Right cardiac atrium (tissue), 5 donors: Measurements from ENCODE around the gene PTPRS. TPM values are rescaled to one million over a fixed set of nuclear protein-coding genes. Genes with fewer than 3 reads are reported as not detected.

Experiments
- ATAC-seq, 2 donors: fragments of 200-7000 bp; cut with Tn5 transposase; one replicate each; pipeline versions ENCODE4 v1.8.0 to v1.9.1; 2020; ENCODE audit warnings: moderate library complexity in 2 of 2, mild to moderate bottlenecking in 1 of 2
- DNase-seq, 3 donors: peaks; one replicate each; pipeline ENCODE4 v3.0.0-alpha.2; 2020
- H3K27ac ChIP-seq: one replicate; pipeline ENCODE4 v1.5.1; 2013; ENCODE audit warnings: mild to moderate bottlenecking, low read length, control low read depth, moderate library complexity
- H3K27me3 ChIP-seq: one replicate; pipeline ENCODE4 v1.6.1; 2013; ENCODE audit not compliant: control insufficient read depth, insufficient read depth
- H3K4me1 ChIP-seq: one replicate; pipeline ENCODE4 v1.6.1; 2013; ENCODE audit warnings: low read length; ENCODE audit not compliant: control insufficient read depth, insufficient read depth
- H3K4me3 ChIP-seq: one replicate; pipeline ENCODE4 v1.5.1; 2013; ENCODE audit warnings: low read length, control low read depth
- H3K9me3 ChIP-seq: one replicate; pipeline ENCODE4 v1.6.1; 2013; ENCODE audit warnings: low read length; ENCODE audit not compliant: control insufficient read depth
- WGBS: extraction: QIAGEN DNeasy Blood & Tissue Kit; methylation state at CpG from one replicate; pipeline ENCODE4 v1.1.7; 2013; 5-methylcytosine and 5-hydroxymethylcytosine counted together
- intact Hi-C, 4 donors: fragments of 100-400 bp; cut with DNase I; formaldehyde crosslinking; loops; one replicate each; pipeline versions ENCODE4 v1.11.0 to v1.14.0; 2022 to 2023
- polyA plus RNA-seq: library from polyadenylated mRNA; stranded (reverse); fragments of 200-250 nt; gene quantifications from one replicate; pipeline ENCODE4 v1.2.3, GENCODE V29; 2013
- total RNA-seq, 4 donors: library from RNA; stranded (reverse); fragmentation: NEBNext Ultra II Directional; extraction: Animal tissue kit (Norgen Biotek cat#: 25700); gene quantifications; one replicate each; pipeline ENCODE4 v1.2.1, GENCODE V29; 2021
- donor health status: healthy with polysubstance abuse.
- donor health status: DM: no; HTN: yes; CAD: no.
- donor health status: DM: no; HTN: no; CAD: no.
- donor health status: DM: no; HTN: yes; CAD: no; lungs with severe emphysema.
- donor health status: DM: yes; HTN: yes; CAD: no.

The PTPRS gene
- total and polyA plus RNA-seq, 5 donors, result 31.9 to 153 (median 125) TPM

GRCh38 chr19:5339198-5339949 lies 1.2 kb downstream of the PTPRS start:
- peak; percentile 35 to 77 (median 77) for DNase-seq
- peak overlapping the region; percentile 86 for H3K4me3 ChIP-seq
- no peaks in the 10 kb centered on the region for H3K4me1 ChIP-seq
- no peaks in the 10 kb centered on the region for H3K27me3 ChIP-seq
- 1% methylated on average over 39 of the region's 39 CpGs for WGBS
- intact Hi-C loops, result no loop called here
- H3K9me3 ChIP-seq, result no peaks in the 10 kb centered on the region
- no peak overlapping the region for H3K27ac ChIP-seq
- ATAC-seq, result peak; percentile 11 to 42

GRCh38 chr19:5338656-5339197 lies 1.9 kb downstream of the PTPRS start:
- H3K27ac ChIP-seq, result no peak overlapping the region
- H3K4me1 ChIP-seq, result no peaks in the 10 kb centered on the region
- intact Hi-C loops, result no loop called here
- no peak for ATAC-seq
- WGBS, result 9% methylated on average over 29 of the region's 29 CpGs
- DNase-seq, result no peak
- no peaks in the 10 kb centered on the region for H3K27me3 ChIP-seq
- peak overlapping the region; percentile 86 for H3K4me3 ChIP-seq
- no peaks in the 10 kb centered on the region for H3K9me3 ChIP-seq

GRCh38 chr19:5337708-5338655 lies 2.6 kb downstream of the PTPRS start:
- Histone ChIP-seq H3K4me1 (no peaks in the 10 kb centered on the region), H3K27me3 (no peaks in the 10 kb centered on the region), H3K9me3 (no peaks in the 10 kb centered on the region), H3K27ac (no peak overlapping the region), H3K4me3 (no peak overlapping the region)
- DNase-seq (no peak), ATAC-seq (no peak)
- 67% methylated on average over 34 of the region's 34 CpGs for WGBS
- intact Hi-C loops, result no loop called here

GRCh38 chr19:5337126-5337525 lies 3.5 kb downstream of the PTPRS start:
- no peaks in the 10 kb centered on the region for H3K4me1 ChIP-seq
- no peaks in the 10 kb centered on the region for H3K27me3 ChIP-seq
- H3K9me3 ChIP-seq, result no peaks in the 10 kb centered on the region
- no peak overlapping the region for H3K4me3 ChIP-seq
- DNase-seq, result no peak
- no peak for ATAC-seq
- H3K27ac ChIP-seq, result no peak overlapping the region
- intact Hi-C loops, result no loop called here
- WGBS, result 86% methylated on average over 24 of the region's 24 CpGs

- Histone ChIP-seq H3K4me3 (no peak overlapping the region), H3K27ac (no peak overlapping the region), H3K27me3 (no peaks in the 10 kb centered on the region), H3K4me1 (no peaks in the 10 kb centered on the region), H3K9me3 (no peaks in the 10 kb centered on the region)
- no peak for ATAC-seq
- WGBS, result 46% methylated on average over 21 of the region's 21 CpGs
- DNase-seq, result no peak
- intact Hi-C loops, result no loop called here
Measured at GRCh38 chr19:5336195-5336965, 4.2 kb downstream of the PTPRS start.

- Histone ChIP-seq H3K9me3 (no peaks in the 10 kb centered on the region), H3K4me1 (no peaks in the 10 kb centered on the region), H3K4me3 (no peak overlapping the region), H3K27me3 (no peaks in the 10 kb centered on the region), H3K27ac (no peak overlapping the region)
- DNase-seq, result no peak
- no peak for ATAC-seq
- intact Hi-C loops, result no loop called here
- 69% methylated on average over 15 of the region's 15 CpGs for WGBS
Measured at GRCh38 chr19:5335593-5335992, 5.0 kb downstream of the PTPRS start.

- DNase-seq (no peak), ATAC-seq (no peak)
- Histone ChIP-seq H3K27ac (no peak overlapping the region), H3K4me3 (no peak overlapping the region), H3K27me3 (no peaks in the 10 kb centered on the region), H3K4me1 (no peaks in the 10 kb centered on the region), H3K9me3 (no peaks in the 10 kb centered on the region)
- intact Hi-C loops, result no loop called here
- 89% methylated on average over 32 of the region's 32 CpGs for WGBS
Measured at GRCh38 chr19:5334824-5335500, 5.7 kb downstream of the PTPRS start.

GRCh38 chr19:5334366-5334739 lies 6.3 kb downstream of the PTPRS start:
- ATAC-seq (no peak), DNase-seq (no peak)
- WGBS, result 92% methylated on average over 10 of the region's 10 CpGs
- no peaks in the 10 kb centered on the region for H3K27me3 ChIP-seq
- intact Hi-C loops, result no loop called here
- no peaks in the 10 kb centered on the region for H3K9me3 ChIP-seq
- no peak overlapping the region for H3K27ac ChIP-seq
- H3K4me3 ChIP-seq, result no peak overlapping the region
- no peaks in the 10 kb centered on the region for H3K4me1 ChIP-seq

GRCh38 chr19:5333581-5334365 lies 6.8 kb downstream of the PTPRS start:
- Histone ChIP-seq H3K9me3 (no peaks in the 10 kb centered on the region), H3K27ac (no peak overlapping the region), H3K4me3 (no peak overlapping the region), H3K4me1 (no peaks in the 10 kb centered on the region), H3K27me3 (no peaks in the 10 kb centered on the region)
- ATAC-seq (no peak), DNase-seq (no peak)
- 92% methylated on average over 17 of the region's 17 CpGs for WGBS
- intact Hi-C loops, result no loop called here

GRCh38 chr19:5332501-5332900 lies 8.1 kb downstream of the PTPRS start:
- 93% methylated on average over 11 of the region's 11 CpGs for WGBS
- intact Hi-C loops, result no loop called here
- Histone ChIP-seq H3K4me3 (no peak overlapping the region), H3K9me3 (no peaks in the 10 kb centered on the region), H3K27me3 (no peaks in the 10 kb centered on the region), H3K27ac (no peak overlapping the region), H3K4me1 (no peaks in the 10 kb centered on the region)
- no peak for ATAC-seq
- no peak for DNase-seq
